Stimulated activated CD8-positive, alpha-beta memory T cell treated with anti-CD3 and anti-CD28 coated beads, Interleukin-7, amount 100 ng/mL, for 24 hours (primary cell): ENCODE measurements around the gene ATP11C.
A peak's percentile ranks its signal among the peaks of the same experiment; 100 is the strongest.
"Not testable (repeated sequence)": the region's sequence is repeated elsewhere in the genome, so short reads cannot be mapped to it uniquely, and the experiment has no call there.

Source experiments
- DNase-seq: peaks from one replicate; pipeline ENCODE4 v3.0.0-alpha.2; 2020; ENCODE audit warnings: low read depth

Gene ATP11C

DNA sequence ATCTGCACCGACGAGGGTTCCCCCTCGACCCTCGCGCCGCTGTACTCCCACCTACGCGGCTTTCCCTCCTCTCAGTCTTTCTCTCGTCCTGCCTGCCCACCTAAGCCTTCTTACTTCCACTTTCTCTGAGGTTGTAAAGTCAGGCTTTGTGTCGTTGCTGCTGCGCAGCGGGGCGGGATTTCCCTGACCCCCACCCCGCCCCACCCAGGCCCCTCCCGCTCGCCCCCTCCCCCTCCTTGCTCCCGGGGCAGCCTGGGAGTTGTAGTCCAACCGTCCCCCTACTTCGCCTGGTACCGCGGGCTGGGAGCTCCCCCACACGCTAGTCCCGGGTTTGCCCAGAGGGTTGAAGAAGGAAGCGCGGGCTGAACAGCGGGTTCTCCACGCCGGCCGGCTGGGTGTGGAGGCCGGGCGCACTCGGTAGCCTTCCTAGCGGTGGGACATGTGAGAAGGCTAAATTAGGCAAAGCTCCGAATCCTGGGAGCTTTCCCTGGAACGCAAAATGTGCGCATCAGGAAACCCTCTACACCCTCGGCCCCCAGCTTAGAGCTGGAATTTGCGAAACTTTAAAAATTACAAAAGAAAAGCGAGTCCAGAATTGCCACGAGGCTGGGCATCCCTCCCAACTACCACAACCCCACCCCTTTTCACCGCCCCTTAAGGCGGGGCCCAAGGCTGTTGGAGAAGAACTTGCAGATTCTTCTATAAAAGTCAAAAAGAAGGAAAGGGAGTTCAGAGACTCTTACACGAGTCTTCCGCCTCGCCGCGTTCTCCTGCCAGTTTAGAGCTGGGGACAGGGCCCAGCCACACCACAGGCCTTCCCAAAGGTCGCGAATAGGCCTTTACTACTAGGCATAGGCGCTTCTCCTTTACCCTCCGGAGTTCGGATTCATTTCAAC lies at the start of gene ATP11C:
TSS of gene ATP11C (minus strand) at position 153 of the 896 bp plus-strand sequence. CDS start 1,011 bp downstream, outside the sequence.
- peak; percentile 55 for DNase-seq

GRCh38 chrX:139974471-139974870 lies 41.6 kb upstream of the ATP11C start:
- no peak for DNase-seq

DNA sequence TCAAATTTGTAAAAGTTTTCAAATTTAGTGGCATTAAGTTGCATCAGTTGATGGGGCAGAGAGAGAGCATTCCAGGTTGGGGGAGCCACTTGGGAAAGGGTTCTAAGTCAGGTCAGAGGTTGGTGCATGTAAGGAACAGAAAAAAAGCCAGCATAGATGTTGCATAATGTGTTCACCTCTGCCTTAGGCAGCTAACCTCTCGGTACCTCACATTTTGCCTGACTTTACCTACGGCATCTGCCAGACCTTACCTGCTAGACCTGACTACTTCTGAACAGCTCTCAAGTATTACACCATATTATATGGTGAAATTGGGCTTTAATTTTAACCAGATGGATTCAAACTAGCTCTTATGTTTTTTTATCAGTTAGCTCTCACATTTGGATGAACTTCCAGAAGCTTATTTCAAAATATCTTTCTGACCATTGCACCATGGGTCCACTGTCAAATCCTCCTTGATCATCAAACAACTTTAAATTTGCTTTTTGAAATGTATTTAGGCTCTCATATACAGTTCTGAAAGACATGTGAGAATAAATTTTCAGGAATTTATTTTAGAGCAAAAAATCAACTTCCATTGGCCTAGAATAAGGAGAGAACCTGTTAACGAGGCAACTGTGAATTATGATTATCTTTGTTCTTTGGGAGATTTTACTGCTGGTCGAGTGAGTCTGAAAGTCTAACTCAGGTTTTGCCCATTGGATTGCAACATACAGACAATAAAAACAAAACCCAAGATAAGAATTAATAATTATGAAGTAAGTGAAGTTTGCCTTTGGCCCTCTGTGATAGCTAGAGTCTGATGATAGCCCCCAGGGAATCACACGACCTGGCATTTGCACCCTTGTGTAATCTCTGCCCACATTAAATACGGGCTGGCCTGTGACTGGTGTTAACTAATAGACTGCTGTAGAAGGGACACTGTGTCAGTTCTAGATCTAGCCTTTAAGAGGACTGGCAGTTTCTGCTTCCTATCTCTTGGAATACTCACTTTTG lies 40.1 kb upstream of the ATP11C start:
- no peak for DNase-seq

GRCh38 chrX:139972113-139972512 lies 39.3 kb upstream of the ATP11C start:
- DNase-seq, result no peak

- DNase-seq, result no peak
These were observed 38.5 kb upstream of the ATP11C start for GRCh38 chrX:139971394-139971749.

DNA sequence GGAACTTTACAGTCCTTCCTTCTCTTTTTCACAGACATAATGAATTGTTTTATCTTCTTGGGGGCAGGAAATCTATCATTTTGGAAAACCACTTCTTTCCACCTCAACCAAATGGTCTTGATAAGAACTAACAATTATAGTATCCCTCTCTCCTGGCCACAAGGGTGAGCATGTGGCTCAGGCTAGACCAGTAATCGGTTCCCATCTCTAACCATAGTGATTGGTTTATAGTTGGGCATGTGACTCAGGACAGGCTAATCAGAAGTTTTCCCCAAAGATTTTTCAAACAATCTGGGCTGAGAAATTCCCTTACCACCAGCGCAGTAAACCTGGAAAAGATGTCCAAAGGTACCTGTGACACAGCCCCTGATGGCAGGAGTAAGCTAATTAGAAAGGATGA lies 36.4 kb upstream of the ATP11C start:
- no peak for DNase-seq

DNA sequence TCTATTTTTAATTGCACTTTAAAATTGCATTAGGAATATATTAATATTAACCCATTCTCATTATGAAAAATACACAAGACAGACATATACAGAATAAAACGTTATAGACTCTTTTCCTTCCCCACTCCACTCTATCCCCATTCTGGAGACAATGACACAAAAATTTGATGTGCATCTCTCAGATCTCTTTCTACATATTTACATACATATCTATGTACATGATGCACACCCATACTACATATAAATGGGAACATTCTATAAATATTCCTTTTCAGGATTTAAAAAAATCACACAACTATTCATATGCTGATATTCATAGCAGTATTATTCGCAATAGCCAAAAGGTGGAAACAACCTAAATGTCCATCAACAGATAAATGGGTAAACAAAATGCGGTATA lies 34.9 kb upstream of the ATP11C start:
- no peak for DNase-seq

DNA sequence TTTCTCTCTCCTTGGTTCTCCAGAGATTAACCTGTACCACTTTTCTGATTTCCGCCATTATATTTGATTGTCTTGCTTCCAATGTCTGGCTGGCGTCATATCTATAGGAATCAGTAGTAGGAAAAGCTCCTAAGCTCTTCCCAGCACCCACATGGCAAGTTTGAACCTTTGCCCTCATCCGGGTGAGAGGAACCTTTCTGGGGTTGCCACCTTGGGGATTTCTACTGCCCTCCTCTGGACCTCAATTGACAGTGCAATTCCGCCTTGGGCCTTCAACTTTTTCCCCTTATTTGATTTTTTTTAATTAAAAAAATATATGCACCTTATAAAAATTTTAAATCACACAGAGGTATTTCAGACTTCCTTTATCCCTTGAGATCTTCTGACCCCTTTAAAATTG lies 34.4 kb upstream of the ATP11C start:
- no peak for DNase-seq

DNA sequence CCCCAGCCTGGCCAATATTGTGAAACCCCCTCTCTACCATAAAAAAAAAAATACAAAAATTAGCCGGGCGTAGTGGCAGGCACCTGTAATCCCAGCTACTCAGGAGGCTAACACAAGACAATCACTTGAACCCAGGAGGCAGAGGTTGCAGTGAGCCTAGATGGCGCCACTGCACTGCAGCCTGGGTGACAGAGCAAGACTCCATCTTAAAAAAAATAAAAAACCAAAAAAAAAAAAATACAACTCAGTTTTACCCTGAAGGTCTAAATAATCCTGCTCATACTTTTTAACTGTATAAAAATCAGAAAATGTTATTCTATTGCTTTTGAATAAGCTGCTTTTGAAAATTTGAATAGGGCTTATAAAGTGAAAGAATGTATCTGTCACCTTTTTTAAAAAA lies 33.3 kb upstream of the ATP11C start:
- not testable (repeated sequence) for DNase-seq

DNA sequence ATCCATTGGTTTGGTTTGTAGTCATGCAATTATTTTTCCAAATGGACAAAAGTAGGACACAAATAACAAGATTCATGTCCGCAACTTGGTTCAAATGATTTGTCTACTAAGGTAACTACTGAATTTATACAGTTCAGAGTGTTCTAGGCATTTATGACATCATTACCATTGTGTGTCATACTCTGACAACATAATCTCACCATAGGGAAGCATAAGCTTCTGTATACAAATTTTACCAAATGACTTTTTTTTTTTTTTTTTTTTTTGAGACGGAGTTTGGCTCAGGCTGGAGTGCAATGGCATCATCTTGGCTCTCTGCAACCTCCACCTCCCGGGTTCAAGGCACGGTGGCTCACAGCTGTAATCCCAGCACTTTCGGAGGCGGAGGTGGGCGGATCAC lies 32.6 kb upstream of the ATP11C start, which contains the start of gene CXorf66:
TSS of gene CXorf66 (minus strand) at position 101 of the 400 bp plus-strand sequence. CDS start at position 76, 25 bp downstream.
- DNase-seq, result no peak

DNA sequence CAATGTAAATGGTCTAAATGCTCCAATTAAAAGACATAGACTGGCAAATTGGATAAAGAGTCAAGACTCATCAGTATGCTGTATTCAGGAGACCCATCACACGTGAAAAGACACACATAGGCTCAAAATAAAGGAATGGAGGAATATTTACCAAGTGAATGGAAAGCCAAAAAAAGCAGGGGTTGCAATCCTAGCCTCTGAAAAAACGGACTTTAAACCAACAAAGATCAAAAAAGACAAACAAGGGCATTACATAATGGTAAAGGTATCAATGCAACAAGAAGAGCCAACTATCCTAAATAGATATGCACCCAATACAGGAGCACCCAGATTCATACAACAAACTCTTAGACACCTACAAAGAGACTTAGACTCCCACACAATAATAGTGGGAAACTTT lies 28.2 kb upstream of the ATP11C start:
- not testable (repeated sequence) for DNase-seq

- no peak for DNase-seq
These were observed 16.9 kb upstream of the ATP11C start for GRCh38 chrX:139949703-139950102.

GRCh38 chrX:139945075-139945474 lies 12.2 kb upstream of the ATP11C start:
- no peak for DNase-seq

DNA sequence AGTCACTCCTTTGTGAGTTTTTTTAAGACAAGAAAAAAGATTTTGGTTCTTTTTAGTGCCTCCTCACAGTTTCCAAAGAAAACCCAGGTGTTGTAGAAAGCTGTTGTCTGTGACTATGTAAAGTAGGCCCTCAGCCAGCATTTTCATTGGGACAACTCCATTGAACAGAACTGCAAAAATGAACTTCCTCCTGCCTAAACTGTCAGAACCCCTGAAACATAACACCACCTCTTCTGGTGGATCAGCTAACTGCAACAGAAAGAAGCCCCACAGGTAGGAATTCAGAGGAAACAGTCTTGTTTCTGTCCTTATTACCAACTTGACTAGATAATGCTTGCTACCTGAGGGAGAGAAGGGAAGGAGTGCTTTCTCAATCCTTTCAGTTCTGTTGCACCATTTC lies 3.4 kb upstream of the ATP11C start:
- no peak for DNase-seq

- DNase-seq, result no peak
These were observed 1.1 kb upstream of the ATP11C start for GRCh38 chrX:139933904-139934303.

GRCh38 chrX:139932073-139932900 lies 566 bp downstream of the ATP11C start:
- DNase-seq, result no peak

DNA sequence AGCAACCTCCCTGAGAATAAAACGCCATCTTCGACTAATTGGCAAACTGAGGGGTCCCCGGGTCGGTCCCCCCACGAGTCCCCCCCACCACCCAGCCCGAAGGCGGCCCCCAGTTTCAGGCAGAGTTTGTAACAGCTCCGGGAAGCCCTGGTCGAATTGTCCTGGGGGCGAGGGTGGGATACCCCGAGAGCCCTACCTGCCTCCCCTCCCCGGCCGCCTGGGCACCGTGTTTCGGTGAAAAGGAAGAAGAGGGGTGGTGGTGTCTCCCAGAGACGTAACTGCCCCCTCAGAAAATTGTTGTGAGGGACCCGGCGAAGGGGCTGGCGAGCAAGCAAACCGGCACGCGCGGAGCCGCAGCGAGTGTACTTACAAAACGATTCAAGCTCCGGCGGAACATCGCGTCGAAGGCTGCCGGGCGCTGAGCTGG lies 1.2 kb downstream of the ATP11C start:
- DNase-seq, result no peak

DNA sequence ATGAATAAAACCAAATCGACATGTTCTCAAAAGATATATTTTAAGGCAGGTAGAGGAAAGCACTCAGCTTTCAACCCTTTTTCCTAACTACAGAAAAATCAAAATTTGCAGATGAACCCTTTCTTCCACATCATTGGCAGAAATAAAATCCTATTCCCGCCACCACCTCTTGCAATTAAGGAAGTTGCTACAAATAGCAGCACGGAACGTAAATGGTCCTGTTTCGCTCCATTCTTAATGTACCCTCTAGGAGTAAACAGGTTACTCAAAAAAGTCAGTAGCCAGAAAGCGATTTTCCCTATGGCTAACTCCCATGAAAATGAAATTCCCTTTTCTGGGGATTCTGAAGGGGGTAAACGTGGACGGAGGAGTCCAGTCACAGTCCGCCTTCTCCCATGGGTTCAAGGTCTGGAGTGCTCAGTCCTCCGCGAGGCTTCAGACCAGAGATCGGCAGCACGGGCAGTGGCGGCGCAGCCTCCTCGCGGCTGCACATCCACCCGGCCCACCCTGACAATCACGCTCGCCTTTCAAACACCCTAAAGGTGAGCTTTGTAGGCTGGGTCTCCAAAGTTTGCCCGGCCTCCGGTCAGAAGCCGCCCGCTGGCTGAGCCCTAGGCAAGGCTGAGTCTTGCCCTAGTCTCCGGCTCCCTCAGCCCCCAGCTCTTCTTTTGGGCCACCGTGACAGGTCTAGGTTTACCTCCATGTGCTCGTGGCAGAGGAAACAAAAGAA lies 1.8 kb downstream of the ATP11C start:
- DNase-seq, result no peak

DNA sequence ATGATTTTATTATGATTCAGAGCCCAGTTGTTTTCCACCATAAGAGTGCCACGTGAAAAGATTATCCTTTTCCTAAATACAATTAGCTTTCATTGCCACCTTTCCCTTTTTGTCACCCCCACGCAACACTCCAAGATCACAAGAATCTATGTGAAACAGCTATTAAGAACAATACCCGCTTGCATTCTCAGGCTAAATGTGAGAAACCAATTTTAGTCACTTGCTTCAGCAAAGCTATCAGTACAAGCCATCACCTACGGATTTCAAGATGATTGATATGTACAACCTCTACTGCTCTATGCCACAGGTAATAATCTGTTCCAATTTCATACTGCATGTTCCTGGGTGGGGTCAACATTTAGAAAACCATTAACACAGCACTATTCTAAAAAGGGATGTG lies 2.5 kb downstream of the ATP11C start:
- DNase-seq, result no peak

DNA sequence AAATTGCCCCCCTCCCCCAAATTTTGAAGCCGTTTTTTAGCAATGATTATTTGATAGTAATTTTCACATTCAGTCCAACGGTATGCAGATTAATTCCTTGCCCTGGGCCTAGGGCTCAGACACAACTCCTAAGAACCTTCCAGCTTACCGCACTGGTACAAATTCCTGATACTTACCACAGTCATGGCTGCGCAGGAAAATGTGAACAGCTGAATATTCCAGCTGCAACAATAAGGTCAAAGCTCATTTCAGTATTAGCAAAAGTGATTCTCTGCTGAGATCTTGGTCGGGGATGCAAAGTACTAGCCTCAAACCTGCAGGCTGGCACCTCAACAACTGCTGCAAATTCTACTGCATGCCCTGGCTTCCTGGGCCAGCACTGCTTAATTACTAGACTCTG lies 3.0 kb downstream of the ATP11C start:
- DNase-seq, result no peak

DNA sequence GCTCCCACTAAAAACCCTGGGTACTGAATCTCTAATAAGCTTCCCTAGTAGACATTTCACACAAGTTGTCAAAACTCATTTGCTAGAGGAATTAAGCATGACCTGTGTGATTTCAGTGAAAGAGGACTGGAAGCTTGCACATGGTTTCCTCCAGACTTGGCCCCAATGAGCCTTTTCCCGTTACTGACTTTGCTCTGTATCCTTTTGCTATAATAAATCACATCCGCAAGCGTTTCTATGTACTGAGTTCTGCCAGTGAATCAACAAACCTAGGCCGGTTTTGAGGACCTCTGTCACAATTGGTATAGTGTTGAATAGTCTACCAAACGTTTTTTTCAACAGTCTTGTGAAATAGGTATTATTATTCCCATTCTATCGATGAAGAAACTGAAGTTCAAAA lies 8.2 kb downstream of the ATP11C start:
- no peak for DNase-seq
